HG02943 (cell line): ENCODE data around the gene SYCE3.
A peak's percentile ranks its signal among the peaks of the same experiment; 100 is the strongest.

ENCODE experiments used
- ATAC-seq: cut with Tn5 transposase; IDR thresholded peaks from one replicate; pipeline ENCODE4 v1.9.1; 2021; ENCODE audit warnings: mild to moderate bottlenecking, low read depth, moderate library complexity; ENCODE audit not compliant: unreplicated experiment

Gene SYCE3

DNA sequence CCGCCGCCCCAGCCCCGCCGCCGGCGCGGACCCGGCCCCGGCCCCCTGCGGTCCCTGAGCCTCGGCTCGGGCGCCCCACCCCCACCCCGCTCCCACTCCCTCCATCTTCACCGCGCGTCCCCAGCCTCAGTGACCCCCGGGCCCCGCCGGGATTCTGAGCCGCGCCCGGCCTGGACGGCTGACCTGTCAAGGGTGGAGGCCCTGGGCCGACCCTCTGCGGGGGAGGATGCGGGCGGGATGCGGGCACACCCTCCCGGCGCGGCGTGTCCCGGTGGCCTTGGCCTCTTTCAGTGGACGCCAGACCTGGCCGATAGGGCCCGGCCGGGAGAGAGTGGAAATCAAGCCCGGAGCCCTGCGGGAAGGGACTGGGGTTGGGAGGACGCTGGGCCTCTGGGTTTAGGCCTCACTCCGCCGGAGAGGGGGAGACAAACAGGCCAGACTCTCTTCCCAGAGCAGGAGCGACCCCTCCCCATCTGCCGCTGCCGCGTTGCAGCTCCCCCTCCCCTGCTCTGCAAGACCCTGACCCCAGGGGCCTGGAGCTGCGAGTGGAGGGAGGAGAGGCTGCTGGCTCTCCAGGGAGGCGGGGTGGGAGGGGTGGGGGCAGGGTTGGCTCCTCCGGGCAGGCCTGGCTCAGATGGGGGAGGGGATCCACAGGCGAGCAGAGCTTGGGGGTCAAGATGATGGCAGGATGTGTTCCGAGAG, 38.4 kb upstream of the SYCE3 start:
- ATAC-seq, result no peak

DNA sequence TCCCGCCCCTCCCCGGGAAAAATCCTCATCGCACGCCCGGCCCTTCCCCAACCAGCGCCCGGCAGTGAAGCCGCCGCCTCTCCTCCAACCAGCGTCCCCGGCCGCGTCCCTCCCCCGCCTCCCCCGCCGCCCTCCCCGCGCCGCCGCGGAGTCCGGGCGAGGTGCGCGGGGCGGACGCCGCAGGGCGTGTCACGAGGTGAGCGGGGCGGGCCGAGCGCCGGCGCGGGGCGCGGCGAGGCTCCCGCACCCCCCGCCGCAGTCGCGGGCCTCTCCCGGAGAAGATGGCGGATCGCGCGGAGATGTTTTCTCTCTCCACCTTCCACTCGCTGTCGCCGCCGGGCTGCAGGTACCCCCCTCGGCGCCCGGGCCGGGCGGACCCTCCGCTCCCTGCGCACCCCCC, 37.8 kb upstream of the SYCE3 start, which contains the start of gene MAPK8IP2:
Gene MAPK8IP2 (plus strand): TSS at position 256 of the 400 bp plus-strand sequence. CDS start 26 bp downstream, at position 282.
- ATAC-seq, result no peak

DNA sequence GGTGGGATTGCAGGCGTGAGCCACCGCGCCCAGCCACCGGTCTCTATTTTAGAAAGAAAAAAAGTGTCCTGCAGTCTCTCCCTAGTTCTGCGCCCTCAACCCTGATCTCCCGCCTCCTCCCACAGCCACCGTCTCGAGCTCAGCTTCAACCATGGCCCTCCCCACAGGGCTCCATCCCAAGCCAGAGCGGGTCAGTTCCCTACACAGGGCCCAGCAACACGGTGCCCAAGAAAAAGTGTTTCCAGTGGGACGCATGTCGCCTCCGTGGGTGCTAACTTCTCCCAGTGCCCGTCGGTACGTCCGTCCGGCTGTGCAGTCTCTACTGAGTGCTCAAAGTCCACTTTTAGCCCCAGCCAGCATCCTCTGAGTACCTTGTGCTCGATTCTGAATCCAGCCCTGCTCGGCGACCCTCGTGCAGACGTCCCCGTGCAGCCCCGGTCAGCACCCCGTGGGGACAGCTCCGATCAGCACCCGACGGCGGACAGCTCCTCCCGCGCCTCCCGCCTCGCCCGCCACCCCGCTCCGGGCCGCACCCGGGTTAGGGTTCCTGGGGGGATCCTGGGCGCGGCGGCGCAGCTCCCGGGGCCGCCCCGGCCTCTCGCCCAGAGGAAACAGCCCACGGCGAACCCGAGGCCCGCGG, 37.2 kb upstream of the SYCE3 start:
- ATAC-seq, result no peak

DNA sequence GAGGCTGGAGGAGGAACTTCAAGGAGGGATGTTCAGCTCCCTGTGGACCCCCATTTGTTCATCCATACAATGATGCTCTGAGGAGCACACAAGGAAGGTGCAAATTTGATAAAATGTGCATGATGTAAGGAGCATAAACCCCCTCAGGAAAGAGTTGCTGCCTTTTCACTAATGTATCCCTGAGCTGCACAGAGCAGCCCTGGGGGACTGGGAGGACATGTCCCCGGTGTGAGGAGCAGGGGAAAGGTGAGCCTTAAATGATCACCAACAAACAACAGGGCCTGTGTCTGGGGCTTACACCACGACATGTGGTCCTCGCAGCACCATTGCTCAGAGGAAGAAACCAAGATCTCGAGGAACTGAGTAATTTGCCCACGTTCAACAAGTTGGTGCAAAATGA, 34.4 kb upstream of the SYCE3 start:
- no peak for ATAC-seq

DNA sequence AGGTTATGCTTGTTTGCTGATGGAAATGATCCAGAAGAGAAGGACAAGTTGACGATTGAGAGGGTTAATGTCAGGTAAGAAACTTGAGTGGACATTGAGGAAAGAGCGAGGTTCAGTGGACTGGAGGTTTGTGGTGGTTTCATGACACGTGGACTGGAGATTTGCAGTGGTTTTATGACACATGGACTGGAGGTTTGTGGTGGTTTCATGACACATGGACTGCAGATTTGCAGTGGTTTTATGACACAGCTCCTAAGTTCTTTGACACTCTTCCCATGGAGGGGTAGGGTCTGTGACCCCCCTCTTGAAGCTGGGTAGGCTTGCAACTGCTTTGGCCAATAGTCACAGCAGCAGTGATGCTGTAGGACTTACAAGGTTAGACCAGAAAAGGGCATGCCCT, 32.5 kb upstream of the SYCE3 start:
- ATAC-seq, result no peak

DNA sequence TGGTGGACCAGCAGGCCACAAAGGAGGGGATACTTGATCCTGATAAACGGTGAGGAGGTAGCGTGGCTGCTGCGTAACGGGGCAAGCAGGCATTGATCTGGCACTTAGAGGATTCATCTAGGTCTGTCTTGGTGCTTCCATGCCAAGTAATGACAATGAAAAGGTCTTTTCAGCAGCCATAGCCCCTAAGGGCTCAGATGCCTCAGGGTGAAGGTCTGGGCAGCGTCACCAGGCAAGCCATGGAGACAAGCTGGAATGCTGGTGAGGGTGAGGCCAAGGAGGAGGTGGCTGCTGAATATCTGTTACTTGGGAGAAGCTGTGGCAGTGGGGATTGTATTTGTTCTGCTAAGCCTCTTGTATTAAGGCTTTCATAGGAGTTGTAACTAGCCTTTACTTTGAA, 24.7 kb upstream of the SYCE3 start:
- no peak for ATAC-seq

DNA sequence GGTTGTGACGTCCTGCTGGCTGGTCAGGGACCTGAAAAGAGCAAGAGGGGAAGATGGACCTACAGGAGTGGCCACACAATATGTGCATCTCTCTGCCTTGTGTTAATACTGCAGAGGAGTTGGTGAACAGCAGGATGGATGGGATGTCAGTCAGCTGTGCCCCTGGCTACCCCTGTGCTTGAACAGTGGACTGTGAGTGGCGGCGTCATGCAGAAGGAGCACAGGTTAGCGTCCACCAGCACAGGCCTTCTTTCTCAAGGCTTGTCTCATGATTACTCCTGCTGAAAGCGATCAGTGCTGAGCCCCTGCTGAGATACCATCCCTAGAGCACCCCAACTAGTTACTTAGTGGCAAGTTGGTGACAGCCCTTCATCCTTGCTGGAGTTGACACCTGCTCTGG, 23.7 kb upstream of the SYCE3 start:
- no peak for ATAC-seq

DNA sequence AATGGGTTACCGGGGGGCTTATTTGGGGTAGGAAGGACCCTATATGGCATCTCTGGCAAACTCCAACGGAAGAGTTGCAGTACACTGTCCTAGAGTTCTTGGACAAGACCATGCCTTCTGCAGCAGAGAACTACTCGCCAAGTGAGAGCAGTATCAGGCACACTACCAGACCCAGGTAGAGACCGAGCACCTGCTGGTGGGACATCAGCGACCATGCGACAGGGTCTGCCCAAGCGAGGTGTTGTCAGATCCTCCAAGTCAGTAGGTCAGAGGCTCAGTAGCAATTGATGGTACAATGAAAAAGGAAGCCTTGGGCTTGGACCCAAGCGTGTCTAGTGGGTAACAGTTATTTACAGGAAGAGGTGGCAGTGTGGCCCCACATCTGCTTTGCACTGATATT, 23.1 kb upstream of the SYCE3 start:
- no peak for ATAC-seq

DNA sequence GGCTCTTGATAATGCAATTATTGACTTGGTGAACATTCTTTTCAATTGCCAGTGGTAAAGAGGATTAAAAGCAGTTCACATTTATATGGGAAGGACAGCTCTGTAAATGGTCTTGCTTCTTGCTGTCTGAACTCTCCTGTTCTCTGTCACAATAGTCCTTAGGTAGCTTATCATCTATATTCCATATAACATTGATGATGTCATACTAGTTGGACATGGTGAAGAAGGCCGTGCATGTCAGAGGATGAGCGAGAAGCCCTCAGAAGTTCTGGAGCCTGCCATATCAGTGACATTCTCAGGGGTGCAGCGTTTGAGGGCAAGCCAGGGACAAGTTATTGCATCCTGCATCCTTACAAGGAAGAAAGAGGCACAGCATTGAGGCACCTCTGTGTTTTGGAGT, 22.5 kb upstream of the SYCE3 start:
- no peak for ATAC-seq

DNA sequence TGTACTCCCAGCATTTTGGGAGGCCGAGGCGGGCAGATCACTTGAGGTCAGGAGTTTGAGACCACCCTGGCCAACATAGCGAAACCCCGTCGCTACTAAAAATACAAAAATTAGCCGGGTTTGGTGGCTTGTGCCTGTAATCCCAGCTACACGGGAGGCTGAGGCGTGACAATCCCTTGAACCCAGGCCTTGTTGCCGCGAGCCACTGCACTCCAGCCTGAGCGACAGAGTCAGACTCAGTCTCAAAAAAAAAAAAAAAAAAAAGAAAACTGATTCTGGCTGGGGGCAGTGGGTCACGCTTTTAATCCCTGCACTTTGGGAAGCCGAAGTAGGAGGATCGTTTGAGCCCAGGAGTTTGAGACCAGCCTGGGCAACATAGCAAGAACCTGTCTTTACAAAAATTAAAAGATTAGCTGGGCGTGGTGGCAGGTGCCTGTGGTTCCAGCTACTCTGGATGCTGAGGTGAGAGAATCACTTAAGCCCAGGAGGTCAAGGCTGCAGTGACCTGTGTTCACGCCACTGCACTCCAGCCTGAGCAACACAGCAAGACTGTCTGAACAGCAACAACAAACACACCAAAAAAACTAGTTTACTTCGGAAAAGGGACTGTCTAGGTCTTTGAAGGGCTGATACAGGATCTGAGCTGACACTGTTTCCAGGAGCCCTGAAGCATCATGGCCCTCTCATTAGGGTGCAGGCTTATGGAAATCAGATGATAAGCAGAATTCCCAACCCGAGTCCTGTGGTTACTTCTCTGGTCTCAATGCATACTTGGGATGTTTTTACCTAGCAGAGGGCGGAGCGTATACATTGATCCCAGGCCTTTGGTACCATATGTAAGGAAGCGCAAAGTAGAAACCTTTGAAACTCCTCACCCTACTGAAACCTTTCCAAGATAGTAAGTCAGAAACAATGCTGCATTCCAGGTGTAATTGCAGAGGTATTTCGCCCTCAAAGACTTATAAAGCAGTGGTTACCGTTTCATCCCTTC, 21.7 kb upstream of the SYCE3 start:
- no peak for ATAC-seq

DNA sequence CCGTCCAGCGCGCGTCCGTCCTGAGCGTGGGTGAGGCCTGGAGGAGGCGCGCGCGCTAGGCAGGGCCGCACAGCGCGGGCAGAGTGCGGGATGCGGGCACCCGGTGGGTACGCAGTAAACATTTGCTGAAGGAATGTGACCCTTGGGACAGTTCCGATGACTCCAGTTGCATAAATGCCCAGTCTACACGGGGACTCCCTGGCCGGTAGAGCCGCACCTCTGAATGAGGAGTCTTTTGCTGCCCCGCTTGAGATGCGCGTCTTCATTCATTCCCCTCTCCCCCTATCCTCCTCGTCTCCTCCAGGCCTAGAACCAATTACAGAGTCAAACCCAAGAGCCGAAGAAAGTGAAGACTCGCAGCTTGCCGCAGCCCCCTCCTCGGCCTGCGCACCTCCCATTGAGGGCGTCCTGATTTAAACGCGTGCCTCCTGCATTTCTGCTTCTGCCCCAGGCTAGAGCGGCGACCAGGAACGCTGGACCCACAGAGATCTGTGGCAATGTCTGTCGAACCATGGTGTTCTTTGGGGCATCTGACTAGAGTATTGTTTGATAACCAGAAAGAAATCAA, 20.7 kb upstream of the SYCE3 start:
- ATAC-seq, result peak; percentile 14

DNA sequence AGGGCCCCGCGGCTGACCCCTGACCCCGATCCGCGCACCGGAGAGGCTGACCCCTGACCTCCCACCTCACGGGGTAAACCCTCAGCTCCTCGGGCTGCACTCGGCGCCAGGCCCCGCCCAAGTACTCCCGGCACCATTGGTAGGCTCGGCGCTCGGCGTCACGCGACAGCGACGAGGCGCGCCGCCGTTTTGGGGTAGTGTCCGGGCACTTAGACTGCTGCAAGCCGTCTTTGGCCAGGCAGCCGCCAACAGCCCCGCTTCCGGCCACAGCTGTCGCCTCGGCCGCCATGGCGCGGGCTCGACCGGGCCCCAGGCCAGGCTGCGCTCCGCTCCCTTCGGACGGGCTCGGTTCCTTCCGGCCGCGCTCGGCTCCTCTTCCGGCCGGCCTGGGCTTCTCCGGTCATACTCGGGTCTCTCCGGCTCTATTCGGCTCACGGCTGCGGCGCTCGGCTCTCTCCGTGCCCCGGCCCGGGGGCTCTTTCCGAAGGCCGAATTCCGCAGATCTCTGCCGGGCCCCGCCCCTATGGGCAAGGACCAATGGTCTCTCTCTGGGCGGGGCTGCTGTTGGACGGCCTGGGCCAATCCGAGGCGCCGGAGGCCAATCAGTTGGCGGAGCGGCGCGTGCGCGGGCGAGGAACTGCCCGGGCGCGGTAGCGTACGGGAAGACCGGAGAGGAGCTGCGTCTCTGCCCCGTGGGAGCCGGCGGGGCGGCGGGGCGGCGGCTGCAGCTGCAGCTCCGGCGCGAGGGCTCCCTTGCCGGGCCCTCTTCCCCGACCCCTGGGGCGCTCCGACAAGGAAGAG, 20.0 kb upstream of the SYCE3 start, which contains the start of gene CHKB:
Gene CHKB (minus strand): TSS at position 357 of the 801 bp plus-strand sequence. CDS start 68 bp downstream, at position 289.
- peak; percentile 84 for ATAC-seq

DNA sequence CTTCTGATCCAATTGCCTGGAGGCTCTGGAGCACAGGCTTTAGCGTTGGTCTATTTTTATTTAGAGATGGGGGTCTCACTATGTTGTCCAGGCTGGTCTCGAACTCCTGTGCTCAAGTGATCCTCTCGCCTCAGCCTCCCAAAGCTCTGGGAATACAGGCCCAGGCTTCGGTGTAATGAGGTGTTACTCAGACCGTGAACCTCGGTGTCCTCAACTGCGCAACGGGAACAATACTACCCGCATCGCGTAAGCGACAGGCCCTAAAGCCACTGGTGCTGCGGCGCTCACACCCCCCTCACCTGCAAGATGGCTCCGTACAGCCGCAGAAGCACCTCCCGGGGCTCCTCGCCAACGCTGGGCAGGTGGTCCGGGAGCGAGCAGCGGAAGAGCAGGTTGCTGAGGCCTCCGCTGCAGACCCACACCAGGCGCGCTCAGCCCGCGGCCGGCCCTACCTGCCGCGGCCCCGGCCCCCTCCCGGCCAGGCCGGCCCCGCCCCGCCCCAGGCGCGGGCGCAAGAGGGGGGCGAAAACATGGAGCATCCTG, 19.3 kb upstream of the SYCE3 start:
- ATAC-seq, result peak; percentile 26

DNA sequence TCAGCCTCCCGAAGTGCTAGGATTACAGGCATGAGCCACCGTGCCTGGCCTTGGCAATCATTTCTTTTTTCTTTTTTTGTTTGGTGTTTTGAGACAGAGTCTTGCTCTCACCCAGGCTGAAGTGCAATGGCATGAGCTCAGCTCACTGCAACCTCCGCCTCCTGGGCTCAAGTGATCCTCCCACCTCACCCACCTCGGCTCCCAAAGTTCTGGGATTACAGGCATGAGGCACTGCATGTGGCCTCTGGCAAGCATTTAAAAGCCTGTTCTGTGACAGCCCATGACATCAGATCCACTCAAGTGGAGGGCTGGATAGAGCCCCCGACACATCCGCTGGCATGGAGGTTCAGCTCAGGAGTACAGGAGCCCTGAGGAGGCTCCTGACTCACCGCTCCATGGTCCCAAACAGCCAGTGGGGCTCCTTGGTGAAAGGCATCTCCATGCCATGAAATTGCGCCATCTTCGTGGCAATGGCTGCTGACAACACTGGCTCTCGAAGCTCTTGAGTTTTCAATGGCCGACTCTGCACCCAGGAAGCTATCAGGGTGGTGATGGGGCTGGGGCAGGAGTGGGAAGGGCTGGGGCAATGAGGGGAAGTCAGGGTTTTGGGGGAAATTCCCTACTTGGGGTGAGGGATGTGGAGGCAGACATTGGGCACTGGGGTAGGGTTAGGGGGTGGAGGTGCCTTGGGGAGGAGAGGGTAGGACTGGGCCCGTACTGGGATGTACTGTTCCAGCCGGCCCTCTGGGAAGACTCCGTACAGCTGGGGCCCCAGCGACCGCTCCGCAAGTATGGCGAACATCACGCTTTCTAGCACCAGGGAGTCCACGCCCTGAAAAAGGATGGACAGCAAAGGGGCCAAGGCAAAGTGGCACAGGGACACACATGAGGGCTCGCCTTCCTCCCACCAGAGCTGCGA, 18.6 kb upstream of the SYCE3 start:
- ATAC-seq, result no peak

DNA sequence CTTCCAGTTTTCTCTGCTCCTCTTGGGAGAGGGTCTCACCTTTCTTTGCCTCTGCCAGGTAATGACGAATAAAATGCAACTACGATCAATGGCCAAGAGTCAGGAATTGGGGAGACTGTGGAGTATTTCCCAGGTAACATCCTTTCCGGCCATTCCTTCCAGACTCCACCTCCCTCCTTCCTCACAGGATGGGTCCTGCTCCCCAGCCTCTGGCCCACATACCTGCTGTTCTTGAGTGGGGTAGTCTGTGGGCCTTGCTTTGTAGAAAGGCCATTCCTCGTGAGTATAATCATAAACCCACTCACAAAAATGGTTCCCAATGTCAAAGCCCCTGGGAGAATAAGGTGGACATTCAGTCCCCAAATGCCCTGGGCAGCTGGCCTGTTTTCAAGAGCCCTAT, 17.0 kb upstream of the SYCE3 start:
- no peak for ATAC-seq

DNA sequence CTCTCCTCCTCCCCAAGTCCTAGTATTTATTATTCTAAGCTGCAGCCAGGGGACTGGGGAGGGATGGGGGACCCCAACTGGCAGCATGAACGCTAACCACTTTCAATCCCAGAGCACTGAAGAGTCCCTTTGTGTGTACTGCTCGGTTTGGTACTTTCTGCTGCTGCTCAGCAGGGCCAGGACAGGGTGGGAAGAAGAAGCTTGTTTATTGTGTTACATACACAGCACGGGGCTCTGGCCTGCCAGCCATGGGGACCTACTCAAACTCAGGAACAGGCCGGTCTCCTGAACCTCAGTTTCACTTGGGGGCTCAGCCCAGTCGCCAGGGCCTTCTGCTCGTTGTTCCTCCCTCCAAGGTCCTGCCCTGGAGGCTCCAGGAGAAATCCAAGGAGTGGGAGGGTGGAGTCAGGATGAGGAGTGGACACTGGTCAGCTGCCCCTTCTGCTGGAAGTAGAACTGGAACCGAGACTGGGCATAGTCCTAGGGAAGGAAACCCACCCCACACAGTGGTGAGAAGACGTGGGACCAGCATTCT, 16.1 kb upstream of the SYCE3 start:
- ATAC-seq, result no peak

DNA sequence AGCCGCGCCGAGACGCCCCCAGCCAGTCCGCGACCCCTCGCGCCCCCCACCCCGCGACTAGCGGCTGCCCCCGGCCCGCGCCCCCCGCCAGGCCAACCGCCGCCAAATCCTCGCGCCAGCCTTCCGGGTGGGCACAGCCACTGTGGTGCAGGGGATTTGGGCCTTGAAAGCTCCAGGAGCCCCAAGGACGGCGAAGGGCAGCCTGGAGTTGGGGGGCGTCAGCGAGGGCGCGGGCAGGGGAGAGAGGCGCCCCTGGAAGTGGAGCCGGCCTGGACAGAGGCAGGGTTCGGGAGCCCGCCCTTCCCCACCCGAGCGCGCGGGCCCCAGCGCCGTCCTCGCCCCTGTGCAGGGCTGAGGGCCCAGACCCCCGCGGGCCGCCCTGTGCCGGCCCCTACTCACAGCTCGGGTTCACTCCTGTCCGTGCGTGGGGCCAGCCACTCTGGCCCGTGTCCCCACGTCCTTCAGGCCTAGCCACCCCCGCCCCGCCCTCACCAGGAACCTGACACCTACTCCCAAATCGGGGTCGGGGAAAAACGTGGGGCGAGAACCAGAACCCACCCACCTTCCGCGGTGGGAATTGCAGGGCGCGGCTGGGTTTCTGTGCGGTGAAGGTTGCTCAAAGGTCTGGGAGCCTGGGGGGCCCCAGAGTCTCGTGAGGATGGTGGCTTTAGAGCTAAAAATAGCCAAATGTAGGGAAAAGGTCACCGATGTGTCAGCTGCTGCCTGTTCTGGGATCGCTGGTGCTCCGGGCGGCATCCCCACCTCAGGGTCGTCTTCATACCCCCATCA, 15.5 kb upstream of the SYCE3 start, which contains the start of gene CPT1B:
Gene CPT1B (minus strand): TSS at position 441 of the 789 bp plus-strand sequence. CDS start 512 bp downstream, outside the sequence.
- no peak for ATAC-seq

DNA sequence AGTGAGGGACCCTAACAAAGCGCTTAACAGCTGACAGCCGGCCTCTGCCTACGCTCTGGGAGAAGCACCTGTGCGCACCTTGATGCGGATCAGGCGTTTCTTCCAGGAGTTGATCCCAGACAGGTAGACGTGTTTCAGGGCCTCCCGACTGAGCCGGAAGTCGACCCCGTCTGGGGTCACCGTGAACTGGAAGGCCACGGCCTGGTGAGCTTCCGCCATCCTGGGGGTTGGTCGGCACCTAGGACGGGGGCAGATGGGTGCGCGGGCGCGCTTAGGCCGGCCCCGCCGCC, 14.9 kb upstream of the SYCE3 start:
- no peak for ATAC-seq
